GM12878 (cell line): ENCODE data around the gene IDI2. TPM values are rescaled to one million over a fixed set of nuclear protein-coding genes. Genes with fewer than 3 reads are reported as not detected.

Experiments used
- ATF2 ChIP-seq: IDR thresholded peaks from 2 replicates; pipeline ENCODE4 v1.6.1; 2012; ENCODE audit warnings: low read length, inconsistent platforms
- BACH1 ChIP-seq: fragments of 450-650 bp; IDR thresholded peaks from 2 replicates; pipeline ENCODE4 v1.6.1; 2017; ENCODE audit warnings: mild to moderate bottlenecking, borderline replicate concordance
- BCL11A ChIP-seq: IDR thresholded peaks from 2 replicates; pipeline ENCODE4 v1.6.1; 2011; ENCODE audit warnings: low read depth, low read length
- CBX3 ChIP-seq: fragments of 200-600 bp; sonication (generic); IDR thresholded peaks from 2 replicates; pipeline ENCODE4 v1.6.1; 2016; ENCODE audit warnings: low read depth, borderline replicate concordance
- CHD4 ChIP-seq: fragments of 200-600 bp; sonication (generic); IDR thresholded peaks from 2 replicates; pipeline ENCODE4 v1.6.1; 2016; ENCODE audit warnings: mild to moderate bottlenecking
- EED ChIP-seq: sonication (generic); IDR thresholded peaks from 2 replicates; pipeline ENCODE4 v1.6.1; 2016; ENCODE audit warnings: antibody characterized with exemption, low read depth
- FOS ChIP-seq: IDR thresholded peaks from 3 replicates; pipeline ENCODE4 v1.6.1; 2011; ENCODE audit warnings: borderline replicate concordance; ENCODE audit not compliant: insufficient read length; ENCODE audit errors: extremely low read depth
- GABPA ChIP-seq: IDR thresholded peaks from 2 replicates; pipeline ENCODE4 v1.6.1; 2014; ENCODE audit warnings: antibody characterized with exemption, low read depth, mild to moderate bottlenecking, inconsistent platforms
- GATAD2B ChIP-seq: fragments of 450-650 bp; conservative IDR thresholded peaks from 2 replicates; pipeline ENCODE4 v1.6.1; 2017; ENCODE audit warnings: low read depth, mild to moderate bottlenecking, moderate library complexity
- LARP7 ChIP-seq: fragments of 450-650 bp; IDR thresholded peaks from 2 replicates; pipeline ENCODE4 v1.6.1; 2017; ENCODE audit warnings: mild to moderate bottlenecking
- MTA3 ChIP-seq: IDR thresholded peaks from 2 replicates; pipeline ENCODE4 v1.6.1; 2012; ENCODE audit warnings: low read length, inconsistent platforms, borderline replicate concordance
- MYB ChIP-seq: fragments of 150-350 bp; IDR thresholded peaks from 2 replicates; pipeline ENCODE4 v1.6.1; 2014; ENCODE audit warnings: mild to moderate bottlenecking, low read depth, low read length, borderline replicate concordance
- NFYA ChIP-seq: IDR thresholded peaks from 2 replicates; pipeline ENCODE4 v1.6.1; 2011; ENCODE audit warnings: low read depth, mild to moderate bottlenecking, low read length, improper control_type of control experiment, borderline replicate concordance
- NR2F1 ChIP-seq: fragments of 450-650 bp; conservative IDR thresholded peaks from 2 replicates; pipeline ENCODE4 v1.6.1; 2017; ENCODE audit warnings: mild to moderate bottlenecking
- PML ChIP-seq: IDR thresholded peaks from 2 replicates; pipeline ENCODE4 v1.6.1; 2012; ENCODE audit warnings: low read length, inconsistent platforms
- SIN3A ChIP-seq: IDR thresholded peaks from 2 replicates; pipeline ENCODE4 v1.6.1; 2012; ENCODE audit warnings: low read depth, low read length, improper control_type of control experiment
- SMAD5 ChIP-seq: IDR thresholded peaks from 2 replicates; pipeline ENCODE4 v1.6.1; 2016; ENCODE audit warnings: antibody characterized with exemption, low read depth
- SUPT20H ChIP-seq: IDR thresholded peaks from 2 replicates; pipeline ENCODE4 v1.6.1; 2011; ENCODE audit warnings: low read depth, mild to moderate bottlenecking, low read length, moderate library complexity, borderline replicate concordance; ENCODE audit not compliant: control insufficient read depth
- USF2 ChIP-seq: IDR thresholded peaks from 2 replicates; pipeline ENCODE4 v1.6.1; 2011; ENCODE audit warnings: low read depth, low read length, improper control_type of control experiment, borderline replicate concordance
- ZBTB11 ChIP-seq: fragments of 450-650 bp; formaldehyde crosslinking; IDR thresholded peaks from 2 replicates; pipeline ENCODE4 v1.5.0; 2022; ENCODE audit warnings: mild to moderate bottlenecking, missing genetic modification characterization
- ZNF384 ChIP-seq: IDR thresholded peaks from 2 replicates; pipeline ENCODE4 v1.6.1; 2012; ENCODE audit warnings: low read depth, mild to moderate bottlenecking, low read length, improper control_type of control experiment, borderline replicate concordance
- ZNF687 ChIP-seq: fragments of 450-650 bp; IDR thresholded peaks from 2 replicates; pipeline ENCODE4 v1.6.1; 2017; ENCODE audit warnings: mild to moderate bottlenecking, moderate library complexity
- polyA plus RNA-seq, 11 experiments: library from polyadenylated mRNA; depleted of rRNA in 4 of 11; unstranded in 6 of 11; stranded (reverse) in 5 of 11; fragments of >200 nt; fragmentation: Nextera tagmentation in 4 of 11; fragmentation: Illumina TruSeq in 1 of 11; extraction: Ambion mirVana in 4 of 11; extraction: Trizol in 1 of 11; gene quantifications; 1 replicate in 1 of 11; 2 replicates in 10 of 11; pipeline versions ENCODE4 v1.2.1 to v1.2.3, GENCODE V29; 2011 to 2016; ENCODE audit warnings: inconsistent platforms in 2 of 11, missing spikeins in 2 of 11, low read depth in 1 of 11
- total RNA-seq, 4 experiments: library from RNA; depleted of rRNA in 3 of 4; stranded (reverse); fragments of >200 nt in 3 of 4; fragmentation: Illumina TruSeq in 1 of 4; extraction: Trizol in 1 of 4; gene quantifications; 2 replicates each; pipeline versions ENCODE4 v1.2.1 to v1.2.3, GENCODE V29; 2013 to 2021

IDI2 gene
- total and polyA plus RNA-seq, 10 of the 15 experiments (the other 5 are each of a cell fraction or from before 2014, with no cell fraction given) = 0.06 TPM; not detected in 9

GRCh38 chr10:1048732-1049424 is 23.2 kb upstream of the IDI2 start, which contains the start of gene IDI1 (continued):
- TF ChIP-seq SIN3A (peak; percentile 65), ZNF384 (no peak), SMAD5 (peak; percentile 88), MTA3 (no peak), CBX3 (no peak), BCL11A (0 out of 2 replicates have a peak, but pooled peaks have one; percentile 3), EED (peak; percentile 38; the same call in 1 of the 2 replicates), LARP7 (peak; percentile 56; the same call in 1 of the 2 replicates), NR2F1 (peak; percentile 94), CHD4 (no peak), NFYA (no peak), ZNF687 (peak; percentile 78), ATF2 (no peak), GABPA (peak; percentile 87), USF2 (no peak), BACH1 (peak; percentile 91; the same call in 1 of the 2 replicates), ZBTB11 (CRISPR knock-in tag) (no peak), PML (peak; percentile 87), MYB (0 out of 2 replicates have a peak, but pooled peaks have one; percentile 20), GATAD2B (peak; percentile 54), SUPT20H (no peak), FOS (peak; percentile 43)
